A549 (cell line): ENCODE data around the gene CHRNA4.

Source experiments
- CEBPB ChIP-seq, 2 experiments: fragments of >200 bp in 1 of 2; sonication (Bioruptor Twin) in 1 of 2; formaldehyde crosslinking in 1 of 2; IDR thresholded peaks; 2 replicates each; pipeline ENCODE4 v1.6.1; 2012 to 2016
- JUNB ChIP-seq: fragments of >200 bp; sonication (Bioruptor Twin); formaldehyde crosslinking; IDR thresholded peaks from 2 replicates; pipeline ENCODE4 v1.6.1; 2016
- MYC ChIP-seq: IDR thresholded peaks from 2 replicates; pipeline ENCODE4 v1.6.1; 2012; ENCODE audit warnings: mild to moderate bottlenecking, inconsistent platforms, low read length, improper control_type of control experiment, borderline replicate concordance
- NPAS2 ChIP-seq: fragments of 250-450 bp; sonication (Bioruptor Pico); IDR thresholded peaks from 2 replicates; pipeline ENCODE4 v1.8.0; 2022; ENCODE audit warnings: mild to moderate bottlenecking, moderate library complexity, borderline replicate concordance
- POLR2A ChIP-seq: IDR thresholded peaks from 2 replicates; pipeline ENCODE4 v1.6.1; 2012; ENCODE audit warnings: mild to moderate bottlenecking, low read length
- POLR2AphosphoS2 ChIP-seq: conservative IDR thresholded peaks from 2 replicates; pipeline ENCODE4 v1.6.1; 2012; ENCODE audit warnings: low read length, improper control_type of control experiment, inconsistent platforms
- RAD21 ChIP-seq, 2 experiments: fragments of >200 bp in 1 of 2; sonication (Bioruptor Twin) in 1 of 2; formaldehyde crosslinking in 1 of 2; IDR thresholded peaks in 1 of 2; conservative IDR thresholded peaks in 1 of 2; 2 replicates in 1 of 2; 3 replicates in 1 of 2; pipeline ENCODE4 v1.6.1; 2012 to 2018; ENCODE audit warnings: inconsistent platforms in 1 of 2
- TF ChIP-seq, protein P1 (sequence below): fragments of >200 bp; sonication (Bioruptor Twin); formaldehyde crosslinking; IDR thresholded peaks from 3 replicates; pipeline ENCODE4 v1.5.1; 2016

DNA sequence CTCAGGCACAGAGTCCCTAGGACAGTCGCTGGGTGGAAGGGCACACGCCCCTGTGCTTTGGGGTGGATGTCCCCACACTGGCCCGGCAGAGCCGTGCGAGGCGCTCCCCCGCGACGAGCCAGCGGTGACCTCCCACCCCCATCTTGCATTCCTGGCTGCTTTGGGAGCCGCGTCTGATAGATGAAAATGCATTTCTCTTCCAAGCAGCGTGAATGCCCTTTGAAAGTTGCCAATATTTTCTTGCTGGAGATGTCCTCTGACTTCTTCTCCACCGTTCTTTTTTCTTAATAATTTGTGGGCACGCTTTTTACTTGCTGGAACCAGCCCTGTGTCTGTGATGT lies 38.2 kb downstream of the CHRNA4 start:
- TF ChIP-seq POLR2A: no peak
- no peak for TF ChIP-seq MYC
- TF ChIP-seq, protein P1, sequence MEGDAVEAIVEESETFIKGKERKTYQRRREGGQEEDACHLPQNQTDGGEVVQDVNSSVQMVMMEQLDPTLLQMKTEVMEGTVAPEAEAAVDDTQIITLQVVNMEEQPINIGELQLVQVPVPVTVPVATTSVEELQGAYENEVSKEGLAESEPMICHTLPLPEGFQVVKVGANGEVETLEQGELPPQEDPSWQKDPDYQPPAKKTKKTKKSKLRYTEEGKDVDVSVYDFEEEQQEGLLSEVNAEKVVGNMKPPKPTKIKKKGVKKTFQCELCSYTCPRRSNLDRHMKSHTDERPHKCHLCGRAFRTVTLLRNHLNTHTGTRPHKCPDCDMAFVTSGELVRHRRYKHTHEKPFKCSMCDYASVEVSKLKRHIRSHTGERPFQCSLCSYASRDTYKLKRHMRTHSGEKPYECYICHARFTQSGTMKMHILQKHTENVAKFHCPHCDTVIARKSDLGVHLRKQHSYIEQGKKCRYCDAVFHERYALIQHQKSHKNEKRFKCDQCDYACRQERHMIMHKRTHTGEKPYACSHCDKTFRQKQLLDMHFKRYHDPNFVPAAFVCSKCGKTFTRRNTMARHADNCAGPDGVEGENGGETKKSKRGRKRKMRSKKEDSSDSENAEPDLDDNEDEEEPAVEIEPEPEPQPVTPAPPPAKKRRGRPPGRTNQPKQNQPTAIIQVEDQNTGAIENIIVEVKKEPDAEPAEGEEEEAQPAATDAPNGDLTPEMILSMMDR: no peak
- no peak for TF ChIP-seq NPAS2
- TF ChIP-seq POLR2AphosphoS2: no peak
- no peak for TF ChIP-seq JUNB
- no peak for TF ChIP-seq RAD21 (conservative IDR thresholded peaks at IDR 0.05 in 1 of 2, IDR thresholded peaks at IDR 0.05 in 1 of 2)
- TF ChIP-seq CEBPB (IDR thresholded peaks at IDR 0.05): no peak
